Stimulated activated CD4-positive, alpha-beta T cell treated with anti-CD3 and anti-CD28 coated beads, Interleukin-2, amount 100 ng/mL, for 4 hours (primary cell): Measurements from ENCODE around the gene RALY.

Source experiments
- DNase-seq: peaks from one replicate; pipeline ENCODE4 v3.0.0-alpha.2; 2020; ENCODE audit warnings: low read depth

Gene RALY

GRCh38 chr20:33986560-33987216, 7.0 kb upstream of the RALY start:
- DNase-seq = no peak

GRCh38 chr20:33990075-33990474, 3.6 kb upstream of the RALY start:
- no peak for DNase-seq

DNA sequence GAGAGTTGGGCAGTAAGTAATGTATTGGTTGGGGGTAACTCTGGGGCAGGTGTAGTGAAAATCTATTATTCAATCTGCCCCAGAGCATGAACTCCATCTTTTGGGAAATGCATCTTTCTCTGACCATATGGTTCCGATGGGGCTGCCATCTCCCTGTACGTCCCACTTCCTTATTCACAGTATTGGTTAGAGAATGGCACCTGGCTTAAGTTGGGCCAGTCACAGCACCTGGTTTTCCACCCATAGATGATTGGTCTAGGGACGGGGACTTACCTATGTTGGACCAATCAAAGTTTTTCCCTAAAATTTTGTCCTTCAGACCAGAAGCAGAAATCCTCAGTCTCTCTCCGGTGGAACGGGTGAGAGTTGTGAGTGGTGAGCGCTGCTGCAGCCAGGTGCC, 2.2 kb upstream of the RALY start:
- DNase-seq = no peak

- DNase-seq = no peak
These were observed 1.4 kb upstream of the RALY start for GRCh38 chr20:33992145-33992922.

DNA sequence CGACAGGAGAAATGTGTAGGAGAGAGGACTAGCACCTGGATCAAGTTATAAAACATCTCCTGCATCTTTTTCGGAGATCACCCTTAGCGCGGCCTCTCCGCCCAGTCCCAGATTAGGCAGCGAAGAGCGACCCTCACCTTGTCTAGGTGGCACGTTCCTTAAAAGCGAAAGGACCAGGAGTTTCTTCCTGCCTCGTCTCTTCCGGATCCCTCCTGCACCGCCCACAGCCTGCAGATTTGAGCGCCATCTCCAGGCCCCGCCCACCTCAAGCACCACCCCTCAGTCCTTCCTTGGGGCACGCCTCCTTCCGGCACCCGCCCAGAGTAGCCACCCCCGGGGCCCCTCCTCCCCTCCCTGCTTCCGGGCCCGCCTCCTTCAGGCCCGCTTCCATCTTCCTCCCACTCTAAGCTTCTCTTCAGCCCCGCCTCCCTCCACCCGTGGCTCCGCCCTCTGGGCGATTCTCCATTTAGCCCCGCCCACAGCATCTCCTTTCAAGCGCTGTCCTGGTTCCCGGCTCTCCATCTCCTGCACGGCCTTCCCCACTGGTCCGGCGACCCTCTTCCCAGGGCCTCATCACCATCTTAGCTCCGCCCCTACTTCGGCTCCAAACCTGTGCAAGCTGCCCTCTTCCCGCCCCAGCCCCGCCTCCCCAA, 662 bp upstream of the RALY start:
- DNase-seq = peak; percentile 99

GRCh38 chr20:33994222-33994913, 657 bp downstream of the RALY start:
- DNase-seq = peak; percentile 60

GRCh38 chr20:33995053-33995831, 1.5 kb downstream of the RALY start:
- DNase-seq = no peak

GRCh38 chr20:33999025-33999649, 5.4 kb downstream of the RALY start:
- DNase-seq = no peak

DNA sequence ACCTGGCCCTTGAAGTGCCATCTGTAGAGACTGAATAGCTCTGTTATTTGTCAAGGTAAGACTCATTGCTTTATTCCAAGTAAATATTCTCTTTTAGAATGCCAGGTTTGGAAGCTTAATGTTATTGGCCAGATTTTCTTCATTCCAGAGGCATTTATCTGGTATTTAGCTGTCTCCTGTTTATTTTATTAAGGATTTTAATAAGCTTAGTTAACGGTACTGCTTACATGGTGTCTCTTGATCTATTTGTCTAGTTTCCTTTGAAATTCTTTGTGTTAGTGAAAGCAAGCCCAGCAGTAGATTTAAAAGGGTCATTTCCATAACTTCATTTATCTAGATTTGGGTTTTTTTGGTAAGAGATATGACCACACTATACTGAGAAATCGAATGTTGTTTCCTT, 7.7 kb downstream of the RALY start:
- DNase-seq = no peak

- no peak for DNase-seq
These were observed 10.5 kb downstream of the RALY start for GRCh38 chr20:34004227-34004626.

DNA sequence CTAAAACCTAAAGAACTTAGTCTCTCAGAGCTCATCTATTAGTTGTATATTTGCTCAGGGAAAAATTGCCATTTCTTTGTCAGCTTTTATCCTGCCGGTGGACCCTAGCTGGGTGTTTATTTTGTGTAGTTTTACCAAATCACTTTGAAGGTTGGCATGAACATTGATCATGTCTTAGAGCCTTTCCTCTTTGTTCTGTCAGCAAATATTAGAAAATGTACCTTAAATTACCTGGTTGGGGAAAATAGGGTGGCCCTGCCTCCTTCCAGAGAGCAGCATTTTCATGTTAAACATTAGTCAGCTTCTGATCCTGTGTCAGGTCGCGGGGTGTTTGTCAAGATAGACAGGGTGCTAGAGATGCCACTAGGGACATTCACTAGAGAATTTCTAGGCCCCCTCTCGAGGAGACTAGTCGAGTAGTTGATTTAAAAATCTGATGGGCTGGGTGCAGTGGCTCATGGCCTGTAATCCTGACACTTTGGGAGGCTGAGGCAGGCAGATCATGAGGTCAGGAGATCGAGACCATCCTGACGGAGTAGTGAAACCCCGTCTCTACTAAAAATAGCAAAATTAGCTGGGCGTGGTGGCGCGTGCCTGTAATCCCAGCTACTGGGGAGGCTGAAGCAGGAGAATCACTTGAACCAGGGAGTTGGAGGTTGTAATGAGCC, 11.2 kb downstream of the RALY start:
- no peak for DNase-seq

DNA sequence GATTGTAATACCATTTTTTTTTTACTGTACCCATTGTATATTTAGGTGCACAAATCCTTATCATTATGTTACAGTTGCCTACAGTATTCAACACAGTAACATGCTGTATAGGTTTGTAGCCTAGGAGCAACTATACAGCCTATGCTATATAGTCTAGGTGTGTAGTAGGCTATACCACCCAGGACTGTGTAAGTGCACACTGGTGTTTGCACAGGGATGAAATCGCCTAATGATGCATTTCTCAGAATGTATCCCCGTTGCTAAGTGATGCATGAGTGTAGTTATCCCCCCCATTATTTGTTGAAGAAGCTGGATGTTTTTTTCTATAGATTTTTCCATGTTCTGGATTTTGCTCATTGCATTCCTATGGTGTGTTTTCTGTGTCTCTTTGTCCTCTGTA, 12.9 kb downstream of the RALY start:
- no peak for DNase-seq

DNA sequence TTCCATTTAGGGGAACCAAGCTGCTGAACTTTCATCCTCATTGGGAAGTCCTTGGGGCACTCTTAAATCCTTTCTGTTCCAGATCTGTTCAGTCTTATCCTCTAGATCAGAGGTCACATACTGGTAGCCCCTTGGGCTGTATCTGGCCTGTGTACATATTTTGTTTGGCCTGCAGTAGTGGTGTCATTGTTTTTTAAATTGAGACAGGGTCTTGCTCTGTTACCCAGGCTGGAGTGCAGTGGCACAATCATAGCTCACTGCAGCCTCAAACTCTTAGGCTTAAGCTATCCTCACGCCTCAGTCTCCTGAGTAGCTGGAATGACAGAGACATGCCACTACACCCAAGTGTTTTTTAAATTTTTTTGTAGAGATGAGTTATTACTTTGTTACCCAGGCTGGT, 14.8 kb downstream of the RALY start:
- DNase-seq = no peak

DNA sequence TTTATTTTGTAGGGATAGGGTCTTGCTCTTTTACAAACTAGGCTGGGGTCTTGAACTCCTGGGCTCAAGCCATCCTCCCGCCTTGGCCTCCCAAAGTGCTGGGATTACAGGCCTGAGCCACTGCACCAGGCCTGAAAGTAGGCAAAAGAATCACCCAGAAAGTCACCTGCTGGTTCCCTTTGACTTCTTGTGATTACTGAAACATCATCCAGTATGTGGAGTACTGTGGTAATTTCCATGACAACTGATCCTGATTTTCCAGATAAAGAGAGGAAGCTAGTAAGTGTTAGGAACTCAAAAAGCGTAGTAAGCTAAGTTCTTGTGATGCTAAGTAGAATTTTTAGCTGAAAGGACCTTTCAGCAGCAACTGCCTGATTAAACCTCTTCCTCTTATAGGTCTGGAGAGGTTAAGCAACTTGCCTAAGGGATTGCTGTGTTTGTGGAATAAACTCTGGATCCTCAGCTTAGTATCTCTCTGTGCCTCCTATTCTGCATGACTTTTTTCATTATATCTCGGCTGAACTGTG, 16.8 kb downstream of the RALY start:
- no peak for DNase-seq

GRCh38 chr20:34011275-34011674, 17.6 kb downstream of the RALY start:
- DNase-seq = no peak

- no peak for DNase-seq
These were observed 18.6 kb downstream of the RALY start for GRCh38 chr20:34012330-34012729.

DNA sequence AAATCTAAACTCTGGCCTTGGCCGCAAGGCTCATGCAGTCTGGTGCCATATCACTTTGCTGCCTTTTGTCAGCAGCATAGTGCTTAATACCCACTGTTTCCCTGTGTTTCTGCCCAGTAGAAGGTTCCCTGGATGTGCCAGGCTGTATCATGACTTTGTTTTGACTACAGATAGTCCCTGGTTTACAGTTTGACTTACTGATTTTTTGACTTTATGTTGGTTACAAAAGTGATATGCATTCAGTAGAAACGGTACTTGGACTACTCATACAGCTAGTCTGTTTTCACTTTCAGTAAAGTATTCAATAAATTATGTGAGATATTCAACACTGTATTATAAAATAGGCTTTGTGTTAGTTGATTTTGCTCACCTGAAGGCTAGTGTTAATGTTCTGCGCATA, 19.0 kb downstream of the RALY start:
- no peak for DNase-seq

DNA sequence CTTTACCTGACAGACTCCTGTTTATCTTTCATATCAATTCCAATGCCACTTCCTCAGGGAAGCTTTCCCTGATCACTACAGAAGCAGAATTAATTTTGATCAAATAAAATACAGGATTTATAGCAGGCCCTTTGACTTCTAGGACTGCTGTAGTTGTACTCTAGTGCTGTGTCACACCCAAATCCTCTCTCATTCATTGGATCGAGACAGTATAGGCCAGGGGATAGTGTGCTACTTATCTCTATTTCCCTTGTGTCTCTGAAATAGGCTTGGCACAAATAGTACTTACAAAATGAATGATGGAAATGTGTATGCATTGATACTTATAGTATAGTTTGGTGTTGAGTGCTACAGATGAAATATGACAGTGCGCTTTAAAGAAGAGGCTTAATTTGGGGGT, 19.8 kb downstream of the RALY start:
- no peak for DNase-seq

DNA sequence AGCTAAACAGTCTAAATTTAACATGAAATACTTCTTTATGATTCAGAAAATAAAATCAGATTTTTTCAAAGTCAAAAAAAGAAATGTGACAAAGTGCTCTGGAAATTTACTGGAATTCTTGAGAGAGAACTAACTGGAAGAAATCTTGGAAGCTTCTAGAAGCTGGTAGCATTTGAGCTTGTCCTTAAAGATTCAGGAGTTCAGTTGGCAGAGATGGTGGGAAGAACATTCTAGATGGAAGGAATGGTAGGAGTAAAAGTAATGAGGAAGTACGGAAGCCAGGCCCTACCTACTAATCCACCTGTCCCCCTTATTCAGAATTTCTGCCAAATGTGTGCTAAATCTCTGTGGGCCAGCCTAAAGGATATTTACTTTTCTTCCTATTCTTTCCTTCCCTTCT, 21.2 kb downstream of the RALY start:
- DNase-seq = no peak
